ENCODE results near the gene FNDC3A. TPM values are rescaled to one million over a fixed set of nuclear protein-coding genes. Genes with fewer than 3 reads are reported as not detected.

Gene FNDC3A
- total and polyA plus RNA-seq, 11 donors = 10.1 to 38.3 (median 21.9) TPM

GRCh38 chr13:49184621-49185020, 208.9 kb downstream of the FNDC3A start:
- peaks cover 0 to 97% (median 82%) of the 10 kb centered on the region in 9 donors for H3K36me3 ChIP-seq
- peaks cover 0 to 16% (median 0%) of the 10 kb centered on the region in 12 donors for H3K4me1 ChIP-seq
- H3K9me3 ChIP-seq = no peaks in the 10 kb centered on the region
- DNase-seq (no peak), ATAC-seq (no peak)
- H3K4me3 ChIP-seq = no peak overlapping the region
- no peaks in the 10 kb centered on the region for H3K27me3 ChIP-seq
- intact Hi-C loops (cut with DNase I) = no loop called here
- TF ChIP-seq CTCF (IDR thresholded peaks at IDR 0.05) (no peak), POLR2A (IDR thresholded peaks at IDR 0.05) (no peak)
- H3K27ac ChIP-seq = no peak overlapping the region
- 72 to 82% (median 75%) methylated on average over 4 of the region's 4 CpGs for WGBS, 4 donors

GRCh38 chr13:49185264-49185663, 209.6 kb downstream of the FNDC3A start:
- Histone ChIP-seq H3K4me3 (no peak overlapping the region), H3K27me3 (no peaks in the 10 kb centered on the region), H3K27ac (no peak overlapping the region), H3K36me3 (peaks cover 0 to 97% (median 82%) of the 10 kb centered on the region in 9 donors), H3K4me1 (peaks cover 0 to 16% (median 0%) of the 10 kb centered on the region in 12 donors), H3K9me3 (no peaks in the 10 kb centered on the region)
- no peak for ATAC-seq
- intact Hi-C loops (cut with DNase I) = no loop called here
- TF ChIP-seq CTCF (IDR thresholded peaks at IDR 0.05) = no peak
- DNase-seq = no peak
- WGBS, 4 donors = 71 to 80% (median 74%) methylated on average over 1 of the region's 1 CpG

- Histone ChIP-seq H3K27ac (no peak overlapping the region), H3K9me3 (no peaks in the 10 kb centered on the region), H3K36me3 (peaks cover 0 to 100% (median 99%) of the 10 kb centered on the region in 9 donors), H3K4me3 (no peak overlapping the region), H3K4me1 (no peaks in the 10 kb centered on the region), H3K27me3 (no peaks in the 10 kb centered on the region)
- 90 to 97% (median 94%) methylated on average over 2 of the region's 2 CpGs for WGBS, 4 donors
- intact Hi-C loops (cut with DNase I) = no loop called here
- DNase-seq = no peak
- ATAC-seq = no peak
- no peak for TF ChIP-seq POLR2A (IDR thresholded peaks at IDR 0.05)
- TF ChIP-seq CTCF (IDR thresholded peaks at IDR 0.05) = no peak
Observed at GRCh38 chr13:49190901-49191300, 215.2 kb downstream of the FNDC3A start.

GRCh38 chr13:49206641-49207040, 230.9 kb downstream of the FNDC3A start:
- peaks cover 0 to 92% (median 76%) of the 10 kb centered on the region in 9 donors for H3K36me3 ChIP-seq
- no peaks in the 10 kb centered on the region for H3K27me3 ChIP-seq
- 95 to 98% (median 96%) methylated on average over 3 of the region's 3 CpGs for WGBS, 4 donors

More at GRCh38 chr13:49206641-49207040, 230.9 kb downstream of the FNDC3A start:
- no peak for DNase-seq
- TF ChIP-seq POLR2A (IDR thresholded peaks at IDR 0.05) (no peak), CTCF (IDR thresholded peaks at IDR 0.05) (no peak)
- ATAC-seq = no peak
- intact Hi-C loops (cut with DNase I) = no loop called here
- Histone ChIP-seq H3K27ac (no peak overlapping the region), H3K4me1 (peaks cover 0 to 6% (median 0%) of the 10 kb centered on the region in 12 donors), H3K9me3 (no peaks in the 10 kb centered on the region), H3K4me3 (no peak overlapping the region)

Data from heart left ventricle (tissue), 16 donors.